ENCODE data around the gene SENP6. TPM values are rescaled to one million over a fixed set of nuclear protein-coding genes. Genes with fewer than 3 reads are reported as not detected.
"Not testable (repeated sequence)": the region's sequence is repeated elsewhere in the genome, so short reads cannot be mapped to it uniquely, and the experiment has no call there.

The SENP6 gene
- total RNA-seq, 1 experiment from 2014 or later, result 93.6 TPM

GRCh38 chr6:75590370-75590769, 11.3 kb upstream of the SENP6 start:
- no peaks in the 10 kb centered on the region for H3K27me3 Mint-ChIP-seq (ENCODE audit: unreplicated experiment)
- no peaks in the 10 kb centered on the region for H3K4me1 Mint-ChIP-seq (ENCODE audit: low read depth, unreplicated experiment)
- no peak overlapping the region for H3K4me3 Mint-ChIP-seq (ENCODE audit: low read depth, unreplicated experiment)
- no peak for TF ChIP-seq CTCF (IDR thresholded peaks at IDR 0.05; ENCODE audit: unreplicated experiment)
- no peak for DNase-seq
- no peak overlapping the region for H3K27ac Mint-ChIP-seq (ENCODE audit: unreplicated experiment)
- H3K36me3 Mint-ChIP-seq (ENCODE audit: insufficient read depth, unreplicated experiment), result no peaks in the 10 kb centered on the region
- H3K9me3 Mint-ChIP-seq (ENCODE audit: low read depth, unreplicated experiment), result no peaks in the 10 kb centered on the region
- no TSS peak for BruUV-seq (replicated peaks)
- CTCF ChIA-PET, result no interaction called here
- intact Hi-C loops (cut with micrococcal nuclease; ENCODE audit: unreplicated experiment), result no loop called here

GRCh38 chr6:75596380-75596779, 5.3 kb upstream of the SENP6 start:
- DNase-seq; H3K4me3 Mint-ChIP-seq (ENCODE audit: low read depth, unreplicated experiment); H3K36me3 Mint-ChIP-seq (ENCODE audit: insufficient read depth, unreplicated experiment); CTCF ChIA-PET; H3K9me3 Mint-ChIP-seq (ENCODE audit: low read depth, unreplicated experiment); H3K27me3 Mint-ChIP-seq (ENCODE audit: unreplicated experiment); H3K4me1 Mint-ChIP-seq (ENCODE audit: low read depth, unreplicated experiment); H3K27ac Mint-ChIP-seq (ENCODE audit: unreplicated experiment); intact Hi-C loops (cut with micrococcal nuclease; ENCODE audit: unreplicated experiment); BruUV-seq (replicated peaks): not testable (repeated sequence)

GRCh38 chr6:75600768-75601167, 912 bp upstream of the SENP6 start:
- no TSS peak for BruUV-seq (replicated peaks)
- peak overlapping the region; percentile 81 for H3K27ac Mint-ChIP-seq (ENCODE audit: unreplicated experiment)
- peaks cover 26% of the 10 kb centered on the region for H3K36me3 Mint-ChIP-seq (ENCODE audit: insufficient read depth, unreplicated experiment)
- no peak for TF ChIP-seq CTCF (IDR thresholded peaks at IDR 0.05; ENCODE audit: unreplicated experiment)
- H3K4me3 Mint-ChIP-seq (ENCODE audit: low read depth, unreplicated experiment), result peak overlapping the region; percentile 81
- H3K27me3 Mint-ChIP-seq (ENCODE audit: unreplicated experiment), result no peaks in the 10 kb centered on the region
- CTCF ChIA-PET, result no interaction called here
- intact Hi-C loops (cut with micrococcal nuclease; ENCODE audit: unreplicated experiment), result loop anchor here (5.0 kb wide), 1 partner anchor 152 kb away; no protein-coding TSS in a partner anchor
- no peaks in the 10 kb centered on the region for H3K9me3 Mint-ChIP-seq (ENCODE audit: low read depth, unreplicated experiment)
- DNase-seq, result no peak
- peaks cover 8% of the 10 kb centered on the region for H3K4me1 Mint-ChIP-seq (ENCODE audit: low read depth, unreplicated experiment)

GRCh38 chr6:75602246-75603105, 796 bp downstream of the SENP6 start:
- intact Hi-C loops (cut with micrococcal nuclease; ENCODE audit: unreplicated experiment), result loop anchor here (5.0 kb wide), 1 partner anchor 150 kb away; no protein-coding TSS in a partner anchor
- BruUV-seq (replicated peaks), result no TSS peak
- peaks cover 24% of the 10 kb centered on the region for H3K4me1 Mint-ChIP-seq (ENCODE audit: low read depth, unreplicated experiment)
- CTCF ChIA-PET, result interaction anchor here (0.6 to 1.0 kb wide), 2 partner anchors 22 to 254 kb away, joined by 3 read pairs; no protein-coding TSS in a partner anchor
- H3K27ac Mint-ChIP-seq (ENCODE audit: unreplicated experiment), result peak overlapping the region; percentile 81
- peak; percentile 38 for DNase-seq
- no peaks in the 10 kb centered on the region for H3K27me3 Mint-ChIP-seq (ENCODE audit: unreplicated experiment)
- no peaks in the 10 kb centered on the region for H3K9me3 Mint-ChIP-seq (ENCODE audit: low read depth, unreplicated experiment)
- TF ChIP-seq CTCF (IDR thresholded peaks at IDR 0.05; ENCODE audit: unreplicated experiment), result no peak
- peaks cover 26% of the 10 kb centered on the region for H3K36me3 Mint-ChIP-seq (ENCODE audit: insufficient read depth, unreplicated experiment)
- H3K4me3 Mint-ChIP-seq (ENCODE audit: low read depth, unreplicated experiment), result peak overlapping the region; percentile 81

- H3K4me3 Mint-ChIP-seq (ENCODE audit: low read depth, unreplicated experiment), result peak overlapping the region; percentile 81
- peaks cover 26% of the 10 kb centered on the region for H3K36me3 Mint-ChIP-seq (ENCODE audit: insufficient read depth, unreplicated experiment)
- intact Hi-C loops (cut with micrococcal nuclease; ENCODE audit: unreplicated experiment), result loop anchor here (5.0 kb wide), 1 partner anchor 149 kb away; no protein-coding TSS in a partner anchor
- no TSS peak for BruUV-seq (replicated peaks)
- H3K4me1 Mint-ChIP-seq (ENCODE audit: low read depth, unreplicated experiment), result peaks cover 30% of the 10 kb centered on the region
- DNase-seq, result no peak
- TF ChIP-seq CTCF (IDR thresholded peaks at IDR 0.05; ENCODE audit: unreplicated experiment), result no peak
- peak overlapping the region; percentile 81 for H3K27ac Mint-ChIP-seq (ENCODE audit: unreplicated experiment)
- H3K27me3 Mint-ChIP-seq (ENCODE audit: unreplicated experiment), result no peaks in the 10 kb centered on the region
- CTCF ChIA-PET, result no interaction called here
- H3K9me3 Mint-ChIP-seq (ENCODE audit: low read depth, unreplicated experiment), result no peaks in the 10 kb centered on the region
Measured at GRCh38 chr6:75603106-75603420, 1.4 kb downstream of the SENP6 start.

Data from Calu3 (cell line).